ENCODE data around the gene PRKN.

The PRKN gene

GRCh38 chr6:161850562-161850961 lies 877.0 kb downstream of the PRKN start:
- H3K9me3 ChIP-seq (replicated peaks; ENCODE audit: insufficient read depth, low read length) = no peaks in the 10 kb centered on the region
- no peaks in the 10 kb centered on the region for H3K27me3 ChIP-seq (replicated peaks; ENCODE audit: insufficient read depth, low read length)
- no peak overlapping the region for H3K27ac ChIP-seq (ENCODE audit: low read length)
- H3K9me2 ChIP-seq (replicated peaks; ENCODE audit: insufficient read depth, low read length) = no peaks in the 10 kb centered on the region
- H3K9ac ChIP-seq (ENCODE audit: low read length) = no peak overlapping the region
- no peaks in the 10 kb centered on the region for H3K79me2 ChIP-seq (ENCODE audit: low read length)
- H2AFZ ChIP-seq (ENCODE audit: low read length) = no peak overlapping the region
- no peak for TF ChIP-seq EZH2phosphoT487 (IDR thresholded peaks at IDR 0.05; ENCODE audit: low read length)
- H3K4me1 ChIP-seq (ENCODE audit: low read length) = no peaks in the 10 kb centered on the region
- no peak for DNase-seq
- no peaks in the 10 kb centered on the region for H3K36me3 ChIP-seq (replicated peaks; ENCODE audit: insufficient read depth, low read length)
- H3F3A ChIP-seq (ENCODE audit: insufficient read depth, low read length) = no peaks in the 10 kb centered on the region
- no peak overlapping the region for H3K4me3 ChIP-seq (ENCODE audit: low read length)
- H4K20me1 ChIP-seq (ENCODE audit: insufficient read depth, low read length) = no peaks in the 10 kb centered on the region
- H3K4me2 ChIP-seq (ENCODE audit: low read depth, low read length) = no peak overlapping the region

GRCh38 chr6:161847628-161848027 lies 879.9 kb downstream of the PRKN start:
- TF ChIP-seq EZH2phosphoT487 (IDR thresholded peaks at IDR 0.05; ENCODE audit: low read length) (no peak), EZH2 (optimal IDR thresholded peaks at IDR 0.05; ENCODE audit: low read depth, low read length) (no peak)
- TF ChIP-seq, protein P1, sequence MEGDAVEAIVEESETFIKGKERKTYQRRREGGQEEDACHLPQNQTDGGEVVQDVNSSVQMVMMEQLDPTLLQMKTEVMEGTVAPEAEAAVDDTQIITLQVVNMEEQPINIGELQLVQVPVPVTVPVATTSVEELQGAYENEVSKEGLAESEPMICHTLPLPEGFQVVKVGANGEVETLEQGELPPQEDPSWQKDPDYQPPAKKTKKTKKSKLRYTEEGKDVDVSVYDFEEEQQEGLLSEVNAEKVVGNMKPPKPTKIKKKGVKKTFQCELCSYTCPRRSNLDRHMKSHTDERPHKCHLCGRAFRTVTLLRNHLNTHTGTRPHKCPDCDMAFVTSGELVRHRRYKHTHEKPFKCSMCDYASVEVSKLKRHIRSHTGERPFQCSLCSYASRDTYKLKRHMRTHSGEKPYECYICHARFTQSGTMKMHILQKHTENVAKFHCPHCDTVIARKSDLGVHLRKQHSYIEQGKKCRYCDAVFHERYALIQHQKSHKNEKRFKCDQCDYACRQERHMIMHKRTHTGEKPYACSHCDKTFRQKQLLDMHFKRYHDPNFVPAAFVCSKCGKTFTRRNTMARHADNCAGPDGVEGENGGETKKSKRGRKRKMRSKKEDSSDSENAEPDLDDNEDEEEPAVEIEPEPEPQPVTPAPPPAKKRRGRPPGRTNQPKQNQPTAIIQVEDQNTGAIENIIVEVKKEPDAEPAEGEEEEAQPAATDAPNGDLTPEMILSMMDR (IDR thresholded peaks at IDR 0.05; ENCODE audit: low read length) = no peak
- Histone ChIP-seq H3K9me3 (replicated peaks; ENCODE audit: insufficient read depth, low read length) (no peaks in the 10 kb centered on the region), H3F3A (ENCODE audit: insufficient read depth, low read length) (no peaks in the 10 kb centered on the region), H3K4me3 (ENCODE audit: low read length) (no peak overlapping the region), H3K9ac (ENCODE audit: low read length) (no peak overlapping the region), H3K4me2 (ENCODE audit: low read depth, low read length) (no peak overlapping the region), H3K4me1 (ENCODE audit: low read length) (no peaks in the 10 kb centered on the region), H4K20me1 (ENCODE audit: insufficient read depth, low read length) (no peaks in the 10 kb centered on the region), H3K36me3 (replicated peaks; ENCODE audit: insufficient read depth, low read length) (no peaks in the 10 kb centered on the region), H3K9me2 (replicated peaks; ENCODE audit: insufficient read depth, low read length) (no peaks in the 10 kb centered on the region), H3K79me2 (ENCODE audit: low read length) (no peaks in the 10 kb centered on the region), H3K27ac (ENCODE audit: low read length) (no peak overlapping the region), H2AFZ (ENCODE audit: low read length) (no peak overlapping the region), H3K27me3 (replicated peaks; ENCODE audit: insufficient read depth, low read length) (no peaks in the 10 kb centered on the region)
- no peak for DNase-seq

DNA sequence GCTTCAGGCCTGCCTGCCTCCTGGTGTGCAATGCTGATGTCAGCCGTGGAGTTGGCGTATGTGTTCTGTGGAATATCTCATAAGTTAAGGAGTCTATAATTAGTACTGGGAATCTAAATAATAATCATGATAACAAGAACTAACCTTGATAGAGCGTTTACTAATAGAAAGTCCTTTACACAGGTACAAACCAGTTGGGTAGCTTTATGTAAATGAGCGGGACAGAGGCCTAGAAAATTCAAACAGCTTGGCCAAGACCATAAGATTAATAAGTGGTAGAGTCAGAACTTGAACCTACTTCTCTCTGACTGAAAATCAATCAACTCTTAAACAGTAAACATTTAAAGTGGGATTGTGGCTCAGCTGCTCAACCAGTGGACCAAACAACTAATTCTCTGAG lies 882.8 kb downstream of the PRKN start:
- no peaks in the 10 kb centered on the region for H3K9me2 ChIP-seq (replicated peaks; ENCODE audit: insufficient read depth, low read length)
- H3F3A ChIP-seq (ENCODE audit: insufficient read depth, low read length) = no peaks in the 10 kb centered on the region
- TF ChIP-seq, protein P1 (IDR thresholded peaks at IDR 0.05; ENCODE audit: low read length) = no peak
- TF ChIP-seq EZH2phosphoT487 (IDR thresholded peaks at IDR 0.05; ENCODE audit: low read length) (no peak), EZH2 (optimal IDR thresholded peaks at IDR 0.05; ENCODE audit: low read depth, low read length) (no peak)
- H3K4me2 ChIP-seq (ENCODE audit: low read depth, low read length) = no peak overlapping the region
- H3K9me3 ChIP-seq (replicated peaks; ENCODE audit: insufficient read depth, low read length) = no peaks in the 10 kb centered on the region
- H3K27ac ChIP-seq (ENCODE audit: low read length) = no peak overlapping the region
- H3K79me2 ChIP-seq (ENCODE audit: low read length) = no peaks in the 10 kb centered on the region
- H2AFZ ChIP-seq (ENCODE audit: low read length) = no peak overlapping the region
- no peak overlapping the region for H3K9ac ChIP-seq (ENCODE audit: low read length)
- no peaks in the 10 kb centered on the region for H3K27me3 ChIP-seq (replicated peaks; ENCODE audit: insufficient read depth, low read length)
- no peaks in the 10 kb centered on the region for H3K4me1 ChIP-seq (ENCODE audit: low read length)
- H4K20me1 ChIP-seq (ENCODE audit: insufficient read depth, low read length) = no peaks in the 10 kb centered on the region
- H3K4me3 ChIP-seq (ENCODE audit: low read length) = no peak overlapping the region
- no peak for DNase-seq
- no peaks in the 10 kb centered on the region for H3K36me3 ChIP-seq (replicated peaks; ENCODE audit: insufficient read depth, low read length)

GRCh38 chr6:161843066-161843465 lies 884.5 kb downstream of the PRKN start:
- H3K9me2 ChIP-seq (replicated peaks; ENCODE audit: insufficient read depth, low read length) = no peaks in the 10 kb centered on the region
- no peaks in the 10 kb centered on the region for H3K27me3 ChIP-seq (replicated peaks; ENCODE audit: insufficient read depth, low read length)
- no peaks in the 10 kb centered on the region for H4K20me1 ChIP-seq (ENCODE audit: insufficient read depth, low read length)
- no peak overlapping the region for H3K4me3 ChIP-seq (ENCODE audit: low read length)
- no peak for DNase-seq
- H3K9ac ChIP-seq (ENCODE audit: low read length) = no peak overlapping the region
- H3F3A ChIP-seq (ENCODE audit: insufficient read depth, low read length) = no peaks in the 10 kb centered on the region
- no peaks in the 10 kb centered on the region for H3K9me3 ChIP-seq (replicated peaks; ENCODE audit: insufficient read depth, low read length)
- H3K36me3 ChIP-seq (replicated peaks; ENCODE audit: insufficient read depth, low read length) = no peaks in the 10 kb centered on the region
- H3K27ac ChIP-seq (ENCODE audit: low read length) = no peak overlapping the region
- TF ChIP-seq EZH2phosphoT487 (IDR thresholded peaks at IDR 0.05; ENCODE audit: low read length) (no peak), EZH2 (optimal IDR thresholded peaks at IDR 0.05; ENCODE audit: low read depth, low read length) (no peak)
- TF ChIP-seq, protein P1 (IDR thresholded peaks at IDR 0.05; ENCODE audit: low read length) = no peak
- no peak overlapping the region for H2AFZ ChIP-seq (ENCODE audit: low read length)
- H3K4me2 ChIP-seq (ENCODE audit: low read depth, low read length) = no peak overlapping the region
- H3K4me1 ChIP-seq (ENCODE audit: low read length) = no peaks in the 10 kb centered on the region
- no peaks in the 10 kb centered on the region for H3K79me2 ChIP-seq (ENCODE audit: low read length)
